ENCODE measurements around the gene PLEKHG7.
"Not testable (repeated sequence)": the region's sequence is repeated elsewhere in the genome, so short reads cannot be mapped to it uniquely, and the experiment has no call there.

The PLEKHG7 gene, protein sequence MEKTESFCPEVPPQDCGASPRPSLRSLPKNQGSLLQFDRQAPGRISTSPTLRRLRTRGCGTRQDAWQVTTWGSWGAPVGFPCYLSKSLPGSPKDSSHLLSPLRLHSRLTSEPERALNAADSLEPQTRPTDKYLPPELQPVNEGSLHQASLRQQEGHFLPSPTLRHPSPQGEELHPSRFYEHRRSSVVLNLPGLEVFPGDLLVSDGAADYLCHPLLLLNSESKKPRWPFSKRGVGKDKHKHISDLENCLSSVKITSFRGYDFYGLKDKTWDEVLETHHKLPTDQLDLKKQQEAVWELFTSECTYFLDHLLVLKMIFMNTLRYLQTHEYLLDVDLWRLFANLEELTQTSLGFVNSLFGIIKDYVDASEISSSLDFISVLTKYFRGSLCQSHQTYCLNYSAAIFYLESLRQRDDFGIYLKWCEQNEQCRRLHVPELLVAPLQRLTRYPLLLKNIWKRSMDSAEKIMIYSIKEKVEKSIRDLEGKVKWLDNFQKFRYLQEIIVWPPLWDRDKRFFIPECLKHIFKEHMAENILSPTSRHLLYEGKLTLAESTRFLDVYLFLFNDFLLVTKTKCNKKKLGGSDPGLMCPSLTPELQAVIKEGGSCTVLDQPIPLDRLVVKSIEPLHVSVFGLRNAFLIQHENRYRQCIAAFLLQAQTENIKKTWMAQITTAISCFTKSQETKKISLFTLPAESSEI

DNA sequence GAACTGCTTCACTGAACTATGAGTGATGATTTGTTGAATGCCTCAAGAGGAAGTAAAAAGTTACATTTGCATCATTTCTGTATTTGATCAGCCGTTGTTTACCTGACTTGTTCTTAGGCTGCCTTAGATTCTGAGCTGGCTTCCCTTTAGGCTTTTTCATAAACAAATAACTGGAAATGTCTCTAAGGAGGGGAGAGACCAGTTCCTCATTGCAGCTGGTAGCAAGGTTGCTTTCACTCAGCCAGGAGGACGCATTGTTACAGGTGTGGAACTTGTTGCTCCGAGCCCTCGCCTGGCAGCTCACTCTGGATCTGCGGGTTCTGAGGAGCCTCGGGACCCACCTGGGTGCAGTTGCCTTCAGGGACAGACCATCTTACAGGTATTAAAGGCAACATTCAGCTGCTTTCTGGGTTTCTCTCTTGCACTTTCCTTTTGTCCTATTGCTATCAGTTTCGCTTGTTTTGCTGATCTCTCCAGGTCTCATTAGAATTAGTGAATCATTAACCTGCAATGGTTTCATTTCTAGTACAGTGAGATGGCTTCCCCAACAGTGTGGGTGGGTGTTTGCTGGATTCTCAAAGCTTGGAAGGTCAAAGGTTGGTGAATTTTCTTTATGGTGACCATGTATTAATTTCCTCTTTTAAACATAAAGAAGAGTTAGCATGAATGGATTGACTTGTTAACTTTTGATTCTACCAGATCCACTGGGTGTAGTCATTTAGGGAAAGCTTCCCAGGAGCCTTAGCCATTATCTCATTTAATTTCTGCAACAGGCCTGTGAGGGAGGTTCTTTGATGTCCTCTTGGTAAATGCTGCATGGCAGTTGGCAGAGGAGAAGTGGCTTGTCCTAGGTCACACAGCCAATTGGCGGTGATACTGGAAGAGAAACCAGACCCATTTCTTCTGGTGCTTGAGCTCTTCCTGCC is at the start of gene PLEKHG7:
PLEKHG7 (plus strand) TSS at position 236 of the 926 bp plus-strand sequence. CDS start 3,643 bp downstream, outside the sequence.
- DNase-seq (ENCODE audit: low spot score): no peak

DNA sequence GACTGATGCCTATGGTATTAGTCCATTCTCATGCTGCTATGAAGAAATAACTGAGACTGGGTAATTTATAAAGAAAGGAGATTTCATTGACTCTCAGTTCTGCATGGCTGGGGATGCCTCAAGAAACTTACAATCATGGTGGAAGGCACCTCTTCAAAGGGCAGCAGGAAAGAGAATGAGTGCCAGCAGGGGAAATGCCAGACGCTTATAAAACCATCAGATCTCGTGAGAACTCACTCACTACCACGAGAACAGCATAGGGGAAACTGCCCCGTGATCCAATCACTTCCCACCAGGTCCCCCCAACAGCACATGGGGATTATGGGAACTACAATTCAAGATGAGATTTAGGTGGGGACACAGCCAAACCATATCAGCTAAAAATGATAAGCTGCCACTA is 48.5 kb upstream of the PLEKHG7 start:
- not testable (repeated sequence) for DNase-seq (ENCODE audit: low spot score)

DNA sequence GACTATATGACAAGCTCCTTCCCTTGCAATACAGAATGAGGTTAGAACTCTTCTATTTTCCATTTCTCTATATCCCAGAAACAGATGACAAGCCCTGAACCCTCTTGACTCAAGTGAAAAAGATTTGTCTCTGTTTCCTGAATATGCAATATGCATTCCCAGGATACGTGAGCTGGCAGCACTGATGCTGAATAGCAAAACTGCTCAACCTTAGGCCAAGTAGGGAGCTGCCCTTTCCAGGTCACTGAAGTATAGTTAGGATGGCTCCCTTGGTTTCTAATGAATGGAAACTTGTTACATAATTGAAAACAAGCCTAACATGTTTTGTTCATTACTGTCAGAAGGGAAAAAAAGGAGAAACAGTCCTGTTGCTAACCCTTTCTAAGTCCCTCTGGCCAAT is 47.9 kb upstream of the PLEKHG7 start:
- no peak for DNase-seq (ENCODE audit: low spot score)

DNA sequence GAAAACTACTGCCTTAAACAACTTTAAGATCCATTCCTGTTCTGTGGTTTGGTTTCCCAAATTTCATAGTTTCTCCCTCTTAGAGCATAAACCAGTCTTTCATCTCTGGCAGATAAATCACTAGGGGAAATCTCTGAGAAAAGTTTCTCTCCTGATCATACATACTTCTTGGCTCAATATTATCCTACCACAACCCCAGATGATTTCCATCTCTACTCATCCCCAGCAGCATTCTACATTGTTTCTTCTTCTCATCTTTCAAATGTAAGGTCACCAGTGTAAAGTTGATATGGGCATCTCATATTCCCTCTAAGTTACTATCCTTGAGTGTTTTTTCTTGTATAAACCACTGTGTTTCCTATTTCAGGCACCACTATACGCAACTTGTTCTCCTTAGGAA is 45.9 kb upstream of the PLEKHG7 start:
- no peak for DNase-seq (ENCODE audit: low spot score)

DNA sequence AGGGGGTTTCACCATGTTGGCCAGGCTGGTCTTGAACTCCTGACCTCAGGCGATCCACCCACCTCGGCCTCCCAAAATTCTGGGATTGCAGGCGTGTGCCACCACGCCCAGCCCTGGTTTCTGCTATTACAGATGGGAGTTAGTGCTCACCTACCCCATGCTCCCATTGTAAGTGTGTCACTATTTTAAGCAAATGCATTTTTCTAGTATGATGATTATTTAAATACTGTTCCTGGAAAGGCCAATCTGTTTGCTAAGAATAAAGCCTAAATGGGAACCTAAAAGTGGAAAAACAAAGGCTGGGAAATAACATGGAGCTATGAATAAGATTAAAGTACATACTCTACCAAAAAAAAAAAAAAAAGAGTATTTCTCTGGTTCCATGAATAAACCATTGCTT is 45.0 kb upstream of the PLEKHG7 start:
- DNase-seq (ENCODE audit: low spot score): no peak

DNA sequence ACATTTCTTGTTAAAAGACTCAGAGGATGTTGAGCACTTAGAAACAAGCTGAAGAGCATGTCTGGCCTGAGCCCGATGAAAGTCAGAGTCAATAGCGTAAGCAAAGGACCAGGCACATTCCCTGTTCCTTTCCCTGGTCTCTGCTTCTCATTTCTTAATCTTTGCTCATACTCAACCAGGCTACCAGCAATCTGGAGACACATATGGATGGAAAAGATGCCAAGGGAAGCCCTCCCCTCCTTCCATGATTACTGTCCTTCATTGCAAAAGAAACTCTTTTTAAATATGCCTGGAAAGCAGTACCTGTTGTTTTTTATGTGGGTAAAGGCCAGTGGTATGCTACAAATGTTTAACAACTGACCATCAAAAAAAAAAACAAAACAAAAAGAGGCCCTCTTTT is 44.2 kb upstream of the PLEKHG7 start:
- no peak for DNase-seq (ENCODE audit: low spot score)

DNA sequence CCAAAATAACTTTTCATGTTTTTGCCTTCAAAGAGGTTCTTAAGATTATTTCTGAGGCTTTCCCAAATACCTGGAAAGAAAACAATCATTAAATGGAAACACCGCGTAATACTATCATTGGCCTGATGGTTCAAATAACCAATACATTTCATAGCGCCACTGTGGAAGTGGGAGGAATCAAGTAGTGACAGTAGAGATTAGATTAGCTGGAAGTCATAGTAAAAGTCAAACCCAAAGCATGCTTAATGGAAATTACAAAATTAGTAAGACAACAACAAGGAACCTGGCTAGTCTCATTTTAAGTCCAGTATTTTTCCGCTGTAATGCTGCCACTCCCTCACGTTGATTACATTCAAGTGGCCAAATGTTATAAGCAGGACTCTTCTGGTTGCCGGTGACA is 41.5 kb upstream of the PLEKHG7 start:
- no peak for DNase-seq (ENCODE audit: low spot score)

DNA sequence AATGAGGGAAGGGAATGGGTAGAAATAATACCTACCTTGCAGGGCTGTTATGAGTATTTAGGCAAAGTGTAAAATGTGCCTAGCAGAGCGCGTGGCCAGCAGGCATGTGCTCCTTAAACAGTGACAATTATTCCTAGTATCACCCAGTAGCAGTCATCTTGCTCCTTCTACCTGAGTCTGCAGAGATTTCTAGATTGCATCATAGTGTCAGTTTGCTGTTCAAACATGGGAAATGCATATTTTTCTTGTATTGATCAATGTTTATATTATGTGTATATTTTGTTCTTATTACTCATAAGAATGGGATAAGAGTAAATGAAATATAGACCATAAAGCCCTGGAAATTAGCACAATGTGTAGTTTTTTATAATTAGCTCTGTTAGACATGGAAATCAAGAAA is 37.3 kb upstream of the PLEKHG7 start:
- DNase-seq (ENCODE audit: low spot score): no peak

DNA sequence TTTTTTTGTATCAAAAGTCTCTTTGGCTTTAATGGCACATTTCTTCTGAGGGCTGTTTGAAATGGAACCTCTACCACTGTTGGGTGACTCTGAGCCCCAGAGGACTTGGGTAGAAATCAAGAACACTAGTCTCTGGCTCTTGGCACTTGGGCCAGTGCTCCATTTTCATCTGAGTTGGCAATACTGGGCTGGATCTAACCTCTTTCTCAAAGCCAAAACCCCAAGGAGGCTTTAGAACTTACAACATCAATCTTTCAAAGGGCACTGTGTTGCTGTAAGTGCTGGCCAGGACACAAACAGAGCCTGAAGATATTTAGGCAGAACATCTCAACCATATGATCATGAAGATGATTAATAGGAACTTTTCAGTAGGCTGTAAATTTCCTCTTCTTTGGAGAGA is 34.0 kb upstream of the PLEKHG7 start:
- no peak for DNase-seq (ENCODE audit: low spot score)

DNA sequence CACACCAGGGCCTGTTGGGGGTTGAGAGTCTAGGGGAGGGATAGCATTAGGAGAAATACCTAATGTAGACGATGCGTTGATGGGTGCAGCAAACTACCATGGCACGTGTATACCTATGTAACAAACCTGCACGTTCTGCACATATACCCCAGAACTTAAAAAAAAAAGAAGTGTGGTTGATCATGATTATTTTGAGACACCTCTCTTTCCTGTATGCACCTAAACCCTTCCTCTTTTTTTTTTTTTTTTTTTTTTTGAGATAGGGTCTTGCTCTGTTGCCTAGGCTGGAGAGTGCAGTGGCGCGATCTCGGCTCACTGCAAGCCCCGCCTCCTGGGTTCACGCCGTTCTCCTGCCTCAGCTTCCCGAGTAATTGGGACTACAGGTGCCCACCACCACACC is 31.3 kb upstream of the PLEKHG7 start:
- DNase-seq (ENCODE audit: low spot score): not testable (repeated sequence)

DNA sequence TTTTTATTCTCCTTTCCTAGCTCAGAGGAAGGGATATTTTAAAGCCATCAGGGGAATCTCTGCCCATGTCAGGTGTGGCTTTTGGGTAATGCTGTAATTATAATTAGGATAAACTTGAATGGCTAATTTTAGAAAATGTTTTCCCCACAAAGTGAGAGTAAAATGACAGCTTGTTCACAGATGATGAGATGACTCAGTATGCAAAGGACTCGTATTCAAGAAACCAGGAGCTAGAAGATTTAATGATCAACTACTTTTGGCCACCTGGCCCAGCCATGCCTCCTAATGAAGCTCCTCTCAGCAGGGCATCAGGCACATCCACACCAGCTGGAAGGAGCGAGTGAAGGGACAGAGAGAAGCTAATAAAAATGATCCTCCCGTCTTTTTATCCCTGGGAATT is 29.0 kb upstream of the PLEKHG7 start:
- no peak for DNase-seq (ENCODE audit: low spot score)

DNA sequence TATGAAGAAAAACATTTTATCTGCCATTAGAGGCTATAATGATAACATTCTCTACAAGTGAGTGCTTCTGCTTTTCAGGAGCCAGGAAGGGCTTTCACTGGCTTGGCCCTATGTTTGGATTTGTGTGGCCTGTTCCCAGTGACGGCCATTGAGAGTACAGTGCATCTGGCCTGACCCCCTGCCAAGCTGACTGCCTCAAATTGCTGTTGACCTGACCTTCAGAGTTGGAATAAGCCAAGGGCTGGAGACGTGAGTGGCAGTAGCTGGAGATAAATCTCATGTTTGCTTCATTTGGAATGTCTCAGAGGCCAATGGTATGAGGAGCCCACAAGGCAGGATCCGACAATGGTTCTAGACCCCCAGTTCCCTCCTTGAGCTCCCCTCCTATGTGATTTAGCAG is 28.3 kb upstream of the PLEKHG7 start:
- no peak for DNase-seq (ENCODE audit: low spot score)

DNA sequence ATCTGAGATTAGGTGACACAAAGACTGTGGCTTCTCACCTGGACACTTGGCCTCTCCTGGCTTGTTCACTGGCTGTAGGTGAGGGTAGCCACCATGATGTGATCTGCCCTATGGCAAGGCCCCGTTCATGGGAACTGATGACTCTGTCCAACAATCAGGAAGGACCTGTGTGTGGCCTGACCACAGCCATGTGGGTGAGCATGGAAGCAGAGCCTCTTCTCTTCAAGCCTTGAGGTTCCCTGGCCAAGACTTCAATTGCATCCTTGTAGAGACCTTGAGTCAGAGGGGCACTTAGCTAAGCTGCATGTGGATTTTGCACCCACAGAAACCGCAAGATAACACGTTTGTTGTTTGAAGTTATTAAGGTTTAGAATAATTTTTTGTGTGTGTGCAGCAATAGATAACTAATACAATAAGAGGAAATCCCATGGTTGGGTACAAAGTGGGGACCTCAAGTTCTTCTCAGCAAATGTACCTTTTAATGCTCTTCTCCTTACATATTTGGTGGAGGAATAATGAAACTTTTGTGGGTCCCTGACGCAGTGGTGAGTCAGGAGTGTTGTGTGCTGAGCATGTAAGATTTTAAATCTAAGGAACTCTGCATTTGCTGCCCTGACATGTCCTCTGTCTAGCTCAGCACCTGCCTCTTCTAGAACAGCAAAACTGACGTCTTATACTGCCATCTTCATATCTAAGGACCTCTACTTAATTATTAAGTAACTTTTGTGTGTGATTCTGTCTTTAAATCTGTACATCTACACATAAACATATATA is 27.5 kb upstream of the PLEKHG7 start:
- no peak for DNase-seq (ENCODE audit: low spot score)

DNA sequence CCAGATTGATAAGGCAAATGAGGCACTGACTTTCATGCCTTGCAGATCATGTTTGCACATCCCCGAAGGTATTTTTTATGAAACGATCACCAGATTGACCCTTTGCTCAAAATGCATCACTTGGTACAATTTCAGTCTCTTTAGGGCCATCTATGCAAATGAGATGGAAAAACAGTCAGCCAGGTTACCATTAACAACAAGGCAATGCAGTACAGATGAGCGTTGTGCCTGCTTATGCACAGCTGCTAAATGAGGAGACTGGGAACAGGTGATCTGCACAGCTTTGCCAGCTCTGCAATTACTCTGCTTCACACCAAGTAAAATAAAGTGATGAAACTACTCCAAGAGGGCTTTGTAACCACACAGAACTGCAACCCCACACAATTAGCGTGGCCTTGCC is 26.1 kb upstream of the PLEKHG7 start:
- DNase-seq (ENCODE audit: low spot score): no peak

DNA sequence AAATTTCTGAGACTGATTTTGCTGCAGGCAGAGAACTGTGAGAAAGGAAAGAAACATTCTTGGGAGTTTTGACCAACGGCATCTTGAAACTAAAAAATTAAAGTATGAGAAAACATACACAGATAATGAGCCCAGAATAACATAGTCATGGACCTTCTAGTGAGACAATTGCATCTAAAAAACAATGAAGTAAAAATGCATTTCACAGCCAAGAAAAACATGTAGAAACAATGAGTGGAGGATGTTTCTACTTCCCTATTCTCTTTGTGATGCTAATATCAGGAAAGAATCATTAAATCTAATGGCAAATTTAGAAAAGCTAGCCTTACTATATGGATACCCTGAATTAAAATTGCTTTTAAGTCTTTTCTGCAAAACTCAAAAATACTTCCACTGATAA is 12.2 kb upstream of the PLEKHG7 start:
- no peak for DNase-seq (ENCODE audit: low spot score)

DNA sequence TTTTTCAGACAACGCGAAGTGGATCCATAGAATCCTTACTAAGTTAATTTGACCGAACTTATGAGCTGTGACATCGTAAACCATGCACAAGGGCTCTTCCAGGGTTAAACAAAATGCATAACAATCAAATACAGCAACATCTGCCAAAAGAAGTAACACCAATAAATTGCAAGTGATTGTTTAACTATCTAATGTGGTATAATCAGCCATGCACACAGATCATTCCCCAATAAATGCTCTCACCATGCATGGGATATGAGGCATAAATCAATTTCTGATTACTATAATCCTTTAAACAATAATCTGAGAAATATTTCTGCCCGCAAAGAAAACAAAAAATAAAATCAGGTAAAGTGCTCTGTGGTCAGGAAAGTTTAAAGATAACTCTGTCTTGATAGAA is 7.7 kb upstream of the PLEKHG7 start:
- no peak for DNase-seq (ENCODE audit: low spot score)

DNA sequence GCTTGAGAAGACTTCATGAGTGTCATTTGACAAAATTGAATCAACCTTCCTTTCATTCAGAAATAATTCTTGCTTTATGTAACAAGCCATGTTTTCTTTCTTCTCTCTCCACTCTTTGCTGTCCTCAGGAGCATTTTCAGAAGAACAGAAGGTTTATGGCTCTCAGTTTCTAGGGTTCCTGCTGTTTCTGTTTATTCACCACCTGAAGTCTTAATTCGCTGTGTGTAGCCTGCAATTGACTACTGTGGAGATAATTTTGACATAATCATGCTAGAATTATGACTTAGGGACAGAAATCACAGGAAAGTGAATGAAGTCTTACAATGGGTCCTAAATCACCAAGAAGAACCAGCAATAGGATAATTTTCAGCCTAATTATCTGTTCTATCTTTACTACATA is 7.2 kb upstream of the PLEKHG7 start:
- no peak for DNase-seq (ENCODE audit: low spot score)

DNA sequence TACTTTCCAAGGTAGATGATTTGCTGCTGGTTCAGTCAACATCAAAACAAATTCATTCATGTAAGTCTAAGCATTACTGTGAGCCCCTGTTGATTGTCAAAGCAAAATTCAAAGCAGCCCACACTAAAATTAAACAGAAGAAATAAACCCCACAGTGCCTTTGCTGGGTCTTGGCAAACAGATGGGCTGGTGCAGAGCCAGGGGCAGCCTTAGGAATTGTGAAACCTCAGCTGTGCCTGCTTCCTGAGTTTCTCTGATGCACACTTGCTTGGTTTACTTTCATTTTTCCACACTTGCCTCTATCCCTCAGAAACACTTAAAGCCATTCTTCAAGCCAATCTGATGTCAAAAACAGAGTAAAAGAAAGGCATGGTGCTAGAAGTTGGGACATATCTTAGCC is 6.6 kb upstream of the PLEKHG7 start:
- no peak for DNase-seq (ENCODE audit: low spot score)

DNA sequence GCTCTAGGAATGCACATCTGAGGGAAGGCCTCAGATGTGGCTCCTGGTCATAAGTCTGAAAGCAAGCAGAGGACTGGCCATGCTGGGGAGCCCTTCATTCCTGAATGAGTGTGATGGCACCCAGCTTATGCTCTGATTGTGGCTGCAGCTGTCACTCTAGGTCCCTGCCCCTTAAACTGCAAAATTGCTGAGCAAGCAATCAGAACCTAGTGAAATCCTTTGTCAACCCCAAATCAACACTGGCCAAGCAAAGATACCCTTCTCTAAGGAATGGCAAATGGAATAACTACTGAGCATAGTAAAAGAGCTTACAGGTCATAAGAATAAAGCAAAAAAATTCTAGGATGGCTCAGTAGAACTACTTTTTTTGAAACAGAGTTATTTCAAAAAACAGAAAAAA is 4.3 kb upstream of the PLEKHG7 start:
- no peak for DNase-seq (ENCODE audit: low spot score)

DNA sequence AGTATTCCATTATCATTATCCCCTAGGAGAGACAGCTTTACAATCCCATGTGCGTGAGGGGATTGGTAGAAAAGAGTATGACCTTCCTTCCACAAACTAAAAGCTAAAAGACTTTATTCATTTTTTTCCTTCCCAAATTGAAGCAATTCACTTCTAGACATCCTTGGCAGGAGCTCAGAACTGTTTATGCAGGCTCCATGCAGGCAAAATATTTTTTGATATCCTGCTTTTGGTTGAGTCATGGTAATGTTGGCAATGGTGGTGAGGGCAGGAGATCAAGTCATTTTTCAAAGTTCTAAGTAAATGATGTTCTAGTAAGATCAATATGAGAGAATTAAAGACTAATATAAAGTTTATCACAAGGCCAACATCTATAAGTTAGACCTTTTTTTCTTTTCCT is 1.3 kb upstream of the PLEKHG7 start:
- DNase-seq (ENCODE audit: low spot score): no peak

DNA sequence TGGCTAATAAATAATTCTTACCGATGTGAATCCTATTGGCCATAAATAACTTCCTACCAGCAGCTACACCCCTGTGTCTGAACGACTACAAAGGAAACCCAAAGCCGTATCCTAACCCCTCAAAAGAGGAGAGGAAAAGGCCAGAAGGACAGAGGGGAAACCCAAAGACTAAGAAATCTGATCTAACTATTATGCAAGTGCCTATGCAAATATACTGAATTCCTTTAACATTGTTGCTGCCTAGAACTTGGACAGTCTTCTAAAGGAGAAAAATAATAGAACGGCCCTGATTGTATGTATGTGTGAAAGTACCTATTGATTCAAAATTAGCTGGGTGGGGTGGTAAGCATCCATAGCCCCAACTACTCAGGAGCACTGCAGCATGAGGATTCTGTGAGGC is 997 bp downstream of the PLEKHG7 start:
- no peak for DNase-seq (ENCODE audit: low spot score)

DNA sequence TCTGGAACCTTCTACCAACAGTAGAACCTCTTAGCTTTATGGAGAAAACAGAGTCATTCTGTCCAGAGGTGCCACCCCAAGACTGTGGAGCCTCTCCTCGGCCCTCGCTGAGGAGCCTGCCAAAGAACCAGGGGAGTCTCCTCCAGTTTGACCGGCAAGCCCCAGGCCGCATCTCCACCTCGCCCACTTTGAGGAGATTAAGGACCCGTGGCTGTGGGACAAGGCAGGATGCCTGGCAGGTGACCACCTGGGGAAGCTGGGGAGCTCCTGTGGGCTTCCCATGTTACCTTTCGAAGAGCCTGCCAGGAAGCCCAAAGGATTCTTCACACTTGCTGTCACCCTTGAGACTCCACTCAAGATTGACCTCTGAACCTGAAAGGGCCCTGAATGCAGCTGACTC is 3.8 kb downstream of the PLEKHG7 start:
- no peak for DNase-seq (ENCODE audit: low spot score)

Data from CD4-positive, alpha-beta T cell treated with Interleukin-6 at 100 ng/mL for 8 hours (primary cell).